HCT116 (cell line): ENCODE measurements around the gene PSMB4. TPM values are rescaled to one million over a fixed set of nuclear protein-coding genes. Genes with fewer than 3 reads are reported as not detected.

Source experiments
- ATAC-seq: fragments of 200-7000 bp; cut with Tn5 transposase; 2 replicates; pipeline ENCODE4 v1.9.1; 2020; ENCODE audit warnings: mild to moderate bottlenecking, moderate library complexity
- BruUV-seq: library from RNA; stranded (reverse); fragments of 400-500 nt; replicated peaks from 2 replicates; lab custom pipeline; 2021; lab: Mats Ljungman, UMichigan
- CTCF ChIA-PET: fragments of 300-600 bp; sonication (Branson Sonifier 250); formaldehyde crosslinking; loops from one replicate; lab custom pipeline; 2021; ENCODE audit warnings: antibody characterized with exemption; lab: Charles Lee
- POLR2A ChIA-PET: fragments of 300-600, 350-600 bp; sonication (Branson Sonifier 250); formaldehyde crosslinking; loops from one replicate; lab custom pipeline; 2021; ENCODE audit warnings: antibody characterized with exemption; lab: Charles Lee
- RAD21 ChIA-PET, 2 experiments: fragments of 300-600 bp; sonication (Branson Sonifier 250); formaldehyde crosslinking; loops; one replicate each; lab custom pipeline; 2023; ENCODE audit warnings: low total read pairs in 2 of 2; ENCODE audit not compliant: uncharacterized antibody in 2 of 2, unreplicated experiment in 2 of 2, low non-redundant PET in 1 of 2; lab: Charles Lee
- DNase-seq: peaks from one replicate; pipeline ENCODE4 v3.0.0-alpha.2; 2010; ENCODE audit warnings: low read depth, low spot score
- H2AFZ ChIP-seq: fragments of 200-600 bp; shearing (Covaris generic), sonication (generic); 2 replicates; pipeline ENCODE4 v1.6.1; 2017; ENCODE audit warnings: low read depth, mixed run types, mixed read lengths, antibody characterized with exemption, low read length; ENCODE audit not compliant: poor library complexity, severe bottlenecking
- H3K27ac ChIP-seq: 2 replicates; pipeline ENCODE4 v1.5.1; 2012; ENCODE audit warnings: low read depth, low read length
- H3K27me3 ChIP-seq: fragments of 200-600 bp; sonication (generic); 2 replicates; pipeline ENCODE4 v1.6.1; 2016; ENCODE audit warnings: mixed run types, low read length, mixed read lengths; ENCODE audit not compliant: insufficient read depth
- H3K36me3 ChIP-seq, 2 experiments: fragments of 200-500 bp in 1 of 2; fragments of 200-600 bp in 1 of 2; sonication (Bioruptor generic) in 1 of 2; sonication (generic) in 1 of 2; 2 replicates each; pipeline versions ENCODE4 v1.5.1 to v1.6.1; 2014 to 2016; ENCODE audit warnings: low read length in 2 of 2, inconsistent platforms in 1 of 2, mixed read lengths in 1 of 2, mixed run types in 1 of 2; ENCODE audit not compliant: insufficient read depth in 2 of 2, control insufficient read depth in 1 of 2
- H3K4me1 ChIP-seq, 2 experiments: fragments of 200-600 bp in 1 of 2; sonication (generic) in 1 of 2; 2 replicates each; pipeline versions ENCODE4 v1.5.1 to v1.6.1; 2012 to 2017; ENCODE audit warnings: low read length in 2 of 2, inconsistent platforms in 1 of 2, mild to moderate bottlenecking in 1 of 2, mixed read lengths in 1 of 2, mixed run types in 1 of 2, moderate library complexity in 1 of 2; ENCODE audit not compliant: insufficient read depth in 2 of 2, control insufficient read depth in 1 of 2
- H3K4me2 ChIP-seq: fragments of 200-600 bp; sonication (generic); 2 replicates; pipeline ENCODE4 v1.6.1; 2017; ENCODE audit warnings: mixed run types, low read length, mixed read lengths
- H3K4me3 ChIP-seq, 2 experiments: fragments of 200-600 bp in 1 of 2; sonication (generic) in 1 of 2; replicated peaks in 1 of 2; 2 replicates each; pipeline ENCODE4 v1.5.1; 2011 to 2016; ENCODE audit warnings: low read length in 2 of 2, control low read depth in 1 of 2, low read depth in 1 of 2, mild to moderate bottlenecking in 1 of 2, mixed read lengths in 1 of 2, mixed run types in 1 of 2
- H3K79me2 ChIP-seq: fragments of 200-600 bp; sonication (generic); 2 replicates; pipeline ENCODE4 v1.6.1; 2017; ENCODE audit warnings: mild to moderate bottlenecking, mixed run types, low read length, moderate library complexity, mixed read lengths; ENCODE audit not compliant: insufficient read depth
- H3K9ac ChIP-seq: fragments of 200-600 bp; sonication (generic); 2 replicates; pipeline ENCODE4 v1.6.1; 2016; ENCODE audit warnings: low read length, mixed read lengths
- H3K9me2 ChIP-seq: fragments of 200-600 bp; sonication (generic), shearing (Covaris generic); 2 replicates; pipeline ENCODE4 v1.6.1; 2017; ENCODE audit warnings: mixed run types, mild to moderate bottlenecking, moderate library complexity; ENCODE audit not compliant: insufficient read depth
- H3K9me3 ChIP-seq, 2 experiments: fragments of 200-500 bp in 1 of 2; fragments of 200-600 bp in 1 of 2; sonication (Bioruptor generic) in 1 of 2; sonication (generic) in 1 of 2; 2 replicates each; pipeline ENCODE4 v1.6.1; 2014 to 2017; ENCODE audit warnings: low read length in 2 of 2, mixed read lengths in 2 of 2, inconsistent platforms in 1 of 2, low read depth in 1 of 2, mild to moderate bottlenecking in 1 of 2, mixed run types in 1 of 2, moderate library complexity in 1 of 2; ENCODE audit not compliant: control insufficient read depth in 1 of 2, insufficient read depth in 1 of 2
- H4K20me1 ChIP-seq: fragments of 200-600 bp; sonication (generic), shearing (Covaris generic); 2 replicates; pipeline ENCODE4 v1.6.1; 2017; ENCODE audit warnings: mixed run types, mild to moderate bottlenecking, moderate library complexity; ENCODE audit not compliant: insufficient read depth
- CBX3 ChIP-seq: IDR thresholded peaks from 2 replicates; pipeline ENCODE4 v1.6.1; 2012; ENCODE audit warnings: low read depth
- CEBPB ChIP-seq: IDR thresholded peaks from 2 replicates; pipeline ENCODE4 v1.6.1; 2012; ENCODE audit warnings: low read depth
- ELF1 ChIP-seq: IDR thresholded peaks from 2 replicates; pipeline ENCODE4 v1.6.1; 2012; ENCODE audit warnings: low read depth, borderline replicate concordance
- FOSL1 ChIP-seq: IDR thresholded peaks from 2 replicates; pipeline ENCODE4 v1.6.1; 2012; ENCODE audit warnings: low read depth
- POLR2A ChIP-seq: IDR thresholded peaks from 2 replicates; pipeline ENCODE4 v1.7.0; 2011; ENCODE audit warnings: borderline replicate concordance; ENCODE audit not compliant: insufficient read depth, insufficient read length; ENCODE audit errors: extremely low read depth
- POLR2AphosphoS5 ChIP-seq: IDR thresholded peaks from 2 replicates; pipeline ENCODE4 v1.6.1; 2011; ENCODE audit warnings: mild to moderate bottlenecking, low read depth, low read length, moderate library complexity
- RAD21 ChIP-seq: IDR thresholded peaks from 2 replicates; pipeline ENCODE4 v1.6.1; 2012; ENCODE audit warnings: low read depth, mild to moderate bottlenecking
- SIN3A ChIP-seq: IDR thresholded peaks from 2 replicates; pipeline ENCODE4 v1.6.1; 2012; ENCODE audit warnings: low read depth
- intact Hi-C: fragments of 100-400 bp; cut with micrococcal nuclease; formaldehyde crosslinking; loops from 2 replicates; pipeline ENCODE4 v1.10.0; 2022
- total RNA-seq: library from RNA; stranded (reverse); gene quantifications from one replicate; pipeline ENCODE4 v1.2.1, GENCODE V29; 2021; ENCODE audit not compliant: unreplicated experiment

The PSMB4 gene
- total RNA-seq, 1 experiment from 2014 or later: 341 TPM

GRCh38 chr1:151361883-151362282 is 37.5 kb upstream of the PSMB4 start:
- Histone ChIP-seq H3K36me3 (no peaks in the 10 kb centered on the region), H3K9me3 (peaks cover 6 to 9% of the 10 kb centered on the region in 2 experiments; a peak in 2 of 4 replicates), H3K79me2 (no peaks in the 10 kb centered on the region), H3K9me2 (no peaks in the 10 kb centered on the region), H4K20me1 (no peaks in the 10 kb centered on the region), H3K27ac (no peak overlapping the region), H3K4me3 (no peak overlapping the region), H2AFZ (no peak overlapping the region), H3K27me3 (no peaks in the 10 kb centered on the region), H3K4me1 (no peaks in the 10 kb centered on the region), H3K4me2 (no peak overlapping the region), H3K9ac (no peak overlapping the region)
- no peak for TF ChIP-seq ELF1
- TF ChIP-seq CEBPB: no peak
- TF ChIP-seq POLR2AphosphoS5: no peak
- DNase-seq: no peak
- intact Hi-C loops: no loop called here
- BruUV-seq: no TSS peak
- ChIA-PET RAD21 (no interaction called here), CTCF (no interaction called here), POLR2A (no interaction called here)
- no peak for ATAC-seq

- no peak for TF ChIP-seq FOSL1
- TF ChIP-seq SIN3A: no peak
- TF ChIP-seq POLR2A: no peak
- TF ChIP-seq RAD21: no peak
- TF ChIP-seq CEBPB: no peak
- TF ChIP-seq CBX3: 0 out of 2 replicates have a peak, but pooled peaks have one; percentile 19
- Histone ChIP-seq H3K9me2 (no peaks in the 10 kb centered on the region), H4K20me1 (no peaks in the 10 kb centered on the region), H3K4me3 (no peak overlapping the region), H3K27ac (no peak overlapping the region), H3K4me2 (no peak overlapping the region), H3K9ac (no peak overlapping the region), H3K36me3 (no peaks in the 10 kb centered on the region), H3K27me3 (no peaks in the 10 kb centered on the region), H3K4me1 (no peaks in the 10 kb centered on the region), H3K79me2 (no peaks in the 10 kb centered on the region), H3K9me3 (peaks cover 6 to 9% of the 10 kb centered on the region in 2 experiments; a peak in 2 of 4 replicates), H2AFZ (no peak overlapping the region)
- BruUV-seq: no TSS peak
- ATAC-seq (no peak), DNase-seq (no peak)
- intact Hi-C loops: no loop called here
- POLR2A ChIA-PET: no interaction called here
- CTCF ChIA-PET: no interaction called here
- RAD21 ChIA-PET: no interaction called here
Measured at GRCh38 chr1:151362308-151363155, 36.8 kb upstream of the PSMB4 start.
